Prostate gland (tissue), 2 donors: ENCODE results near the gene HRH4. TPM values are rescaled to one million over a fixed set of nuclear protein-coding genes. Genes with fewer than 3 reads are reported as not detected.

Source experiments
- DNase-seq: peaks from one replicate; pipeline ENCODE4 v3.0.0-alpha.2; 2019; ENCODE audit warnings: low spot score
- H3K27ac ChIP-seq, 2 donors: fragments of 200-600 bp; sonication (generic); 2 replicates each; pipeline ENCODE4 v1.5.1; 2017 to 2019
- H3K27me3 ChIP-seq: fragments of 200-600 bp; sonication (generic); replicated peaks from 2 replicates; pipeline ENCODE4 v1.5.1; 2019; ENCODE audit not compliant: insufficient read depth
- H3K36me3 ChIP-seq, 2 donors: fragments of 200-600 bp; sonication (generic); 1 replicate in 1 of 2; 2 replicates in 1 of 2; pipeline versions ENCODE4 v1.5.1 to v1.8.1; 2017 to 2019
- H3K4me1 ChIP-seq: fragments of 200-600 bp; sonication (generic); replicated peaks from 2 replicates; pipeline ENCODE4 v1.5.1; 2019
- H3K4me3 ChIP-seq, 2 donors: fragments of 200-600 bp; sonication (generic); 2 replicates each; pipeline ENCODE4 v1.5.1; 2017 to 2019
- H3K9me3 ChIP-seq: fragments of 200-600 bp; sonication (generic); 2 replicates; pipeline ENCODE4 v1.5.1; 2017
- CTCF ChIP-seq, 4 experiments: fragments of 200-600 bp in 2 of 4; fragments of 450-650 bp in 2 of 4; sonication (generic) in 2 of 4; IDR thresholded peaks; 1 replicate in 3 of 4; 2 replicates in 1 of 4; pipeline ENCODE4 v1.5.1; 2016 to 2019; ENCODE audit warnings: antibody characterized with exemption in 4 of 4, mild to moderate bottlenecking in 2 of 4, moderate library complexity in 2 of 4
- POLR2A ChIP-seq: fragments of 450-650 bp; IDR thresholded peaks from one replicate; pipeline ENCODE4 v1.6.1; 2016; ENCODE audit warnings: antibody characterized with exemption, mild to moderate bottlenecking
- POLR2AphosphoS5 ChIP-seq: sonication (generic); formaldehyde crosslinking; IDR thresholded peaks from one replicate; pipeline ENCODE4 v1.6.1; 2017; ENCODE audit warnings: antibody characterized with exemption
- WGBS: methylation state at CpG from one replicate; pipeline ENCODE4 v1.1.5; 2018; 5-methylcytosine and 5-hydroxymethylcytosine counted together
- intact Hi-C: fragments of 100-400 bp; cut with DNase I; formaldehyde crosslinking; loops from one replicate; pipeline ENCODE4 v1.14.2; 2022
- total RNA-seq, 2 donors: library from RNA; depleted of rRNA; stranded (reverse); fragments of >200 nt; gene quantifications; one replicate each; pipeline ENCODE4 v1.1.0, GENCODE V29; 2016

The HRH4 gene
- total RNA-seq, 2 donors from 2014 or later: not detected

GRCh38 chr18:24509435-24509834 lies 49.0 kb downstream of the HRH4 start:
- Histone ChIP-seq H3K36me3 (no peaks in the 10 kb centered on the region), H3K9me3 (no peaks in the 10 kb centered on the region), H3K4me1 (no peaks in the 10 kb centered on the region), H3K27me3 (no peaks in the 10 kb centered on the region), H3K4me3 (no peak overlapping the region), H3K27ac (no peak overlapping the region)
- 95% methylated on average over 1 of the region's 1 CpG for WGBS
- intact Hi-C loops: no loop called here
- TF ChIP-seq POLR2A: no peak
- no peak for DNase-seq

- H3K4me1 ChIP-seq: no peaks in the 10 kb centered on the region
- no peak overlapping the region for H3K27ac ChIP-seq
- TF ChIP-seq CTCF (IDR thresholded peaks at IDR 0.05): peak in 1 of 4 experiments; percentile 46
- no peak for TF ChIP-seq POLR2A
- TF ChIP-seq POLR2AphosphoS5: no peak
- intact Hi-C loops: loop anchor here (10.0 kb wide), 1 partner anchor 50 kb away; no protein-coding TSS in a partner anchor
- no peaks in the 10 kb centered on the region for H3K27me3 ChIP-seq
- DNase-seq: no peak
- H3K9me3 ChIP-seq: no peaks in the 10 kb centered on the region
- no peaks in the 10 kb centered on the region for H3K36me3 ChIP-seq
- whole genome bisulfite sequencing: 87% methylated on average over 2 of the region's 2 CpGs
- no peak overlapping the region for H3K4me3 ChIP-seq
Observed at GRCh38 chr18:24514439-24514838, 54.0 kb downstream of the HRH4 start.

- TF ChIP-seq POLR2A (no peak), CTCF (IDR thresholded peaks at IDR 0.05) (no peak), POLR2AphosphoS5 (no peak)
- H3K4me1 ChIP-seq: no peaks in the 10 kb centered on the region
- no peak overlapping the region for H3K4me3 ChIP-seq
- no peaks in the 10 kb centered on the region for H3K36me3 ChIP-seq
- no peaks in the 10 kb centered on the region for H3K27me3 ChIP-seq
- no peak for DNase-seq
- intact Hi-C loops: loop anchor here (10.0 kb wide), 1 partner anchor 49 kb away; no protein-coding TSS in a partner anchor
- 85% methylated on average over 2 of the region's 2 CpGs for WGBS
- no peak overlapping the region for H3K27ac ChIP-seq
- H3K9me3 ChIP-seq: no peaks in the 10 kb centered on the region
Observed at GRCh38 chr18:24515721-24516120, 55.3 kb downstream of the HRH4 start.

- TF ChIP-seq POLR2AphosphoS5 (no peak), POLR2A (no peak), CTCF (IDR thresholded peaks at IDR 0.05) (no peak)
- Histone ChIP-seq H3K36me3 (no peaks in the 10 kb centered on the region), H3K4me3 (no peak overlapping the region), H3K9me3 (no peaks in the 10 kb centered on the region), H3K27ac (no peak overlapping the region), H3K27me3 (no peaks in the 10 kb centered on the region), H3K4me1 (no peaks in the 10 kb centered on the region)
- 91% methylated on average over 3 of the region's 3 CpGs for WGBS
- intact Hi-C loops: loop anchor here (10.0 kb wide), 1 partner anchor 49 kb away; no protein-coding TSS in a partner anchor
- no peak for DNase-seq
Observed at GRCh38 chr18:24516261-24516660, 55.8 kb downstream of the HRH4 start.

DNA sequence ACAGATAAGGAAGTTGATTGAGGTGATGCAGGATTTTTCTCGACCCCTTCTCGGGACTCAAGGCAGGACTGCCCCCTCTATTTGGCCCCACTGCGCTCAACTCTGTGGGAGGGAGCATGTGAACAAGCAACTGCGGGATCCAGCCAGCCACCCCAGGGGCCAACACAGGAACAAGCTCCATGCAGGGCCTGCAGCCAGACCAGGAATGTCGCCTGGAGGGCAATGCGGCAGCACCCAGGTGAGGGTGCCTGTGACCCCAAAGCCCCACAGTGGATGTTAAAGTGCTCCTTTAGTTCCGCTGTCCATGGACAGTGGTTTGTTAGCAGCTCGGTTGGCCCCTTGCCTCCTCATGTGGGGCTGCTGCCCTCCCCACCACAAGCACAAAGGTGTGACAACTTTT lies 57.1 kb downstream of the HRH4 start:
- no peaks in the 10 kb centered on the region for H3K9me3 ChIP-seq
- intact Hi-C loops: loop anchor here (10.0 kb wide), 1 partner anchor 47 kb away; no protein-coding TSS in a partner anchor
- no peaks in the 10 kb centered on the region for H3K4me1 ChIP-seq
- 98% methylated on average over 7 of the region's 8 CpGs for WGBS
- TF ChIP-seq CTCF (IDR thresholded peaks at IDR 0.05) (no peak), POLR2A (no peak), POLR2AphosphoS5 (no peak)
- no peak for DNase-seq
- H3K27ac ChIP-seq: no peak overlapping the region
- H3K27me3 ChIP-seq: no peaks in the 10 kb centered on the region
- no peak overlapping the region for H3K4me3 ChIP-seq
- H3K36me3 ChIP-seq: no peaks in the 10 kb centered on the region
